Neural crest cell (in vitro differentiated cells): ENCODE results near the gene ITPRIPL1. TPM values are rescaled to one million over a fixed set of nuclear protein-coding genes. Genes with fewer than 3 reads are reported as not detected.

Source experiments
- DNase-seq: peaks from one replicate; pipeline ENCODE4 v3.0.0; 2021; ENCODE audit warnings: low read depth, mixed read lengths, low spot score
- H3K27ac Mint-ChIP-seq: one replicate; pipeline ENCODE4 v1.8.0; 2021; ENCODE audit warnings: mild to moderate bottlenecking, mixed read lengths; ENCODE audit not compliant: unreplicated experiment
- H3K27me3 Mint-ChIP-seq: 2 replicates; pipeline ENCODE4 v1.8.0; 2021; ENCODE audit warnings: low read depth, mild to moderate bottlenecking, mixed read lengths
- H3K36me3 Mint-ChIP-seq: 2 replicates; pipeline ENCODE4 v1.8.0; 2021; ENCODE audit warnings: low read depth, mild to moderate bottlenecking, mixed read lengths
- H3K4me1 Mint-ChIP-seq: 2 replicates; pipeline ENCODE4 v1.8.0; 2021; ENCODE audit warnings: mixed read lengths
- H3K4me3 Mint-ChIP-seq: one replicate; pipeline ENCODE4 v1.8.0; 2021; ENCODE audit warnings: mild to moderate bottlenecking, mixed read lengths
- H3K9me3 Mint-ChIP-seq: 2 replicates; pipeline ENCODE4 v1.8.0; 2021; ENCODE audit warnings: mixed read lengths
- CTCF ChIP-seq: fragments of 200-600 bp; sonication (generic); conservative IDR thresholded peaks from 2 replicates; pipeline ENCODE4 v1.5.0; 2021; ENCODE audit warnings: antibody characterized with exemption, mild to moderate bottlenecking
- total RNA-seq: library from RNA; stranded (reverse); gene quantifications from 2 replicates; pipeline ENCODE4 v1.2.1, GENCODE V29; 2021

Gene ITPRIPL1
- total RNA-seq, 1 donor from 2014 or later = 24.2 TPM

GRCh38 chr2:96354492-96354891 lies 29.4 kb downstream of the ITPRIPL1 start:
- Mint-ChIP-seq H3K36me3 (peaks cover 22% of the 10 kb centered on the region), H3K4me3 (no peak overlapping the region), H3K9me3 (no peaks in the 10 kb centered on the region), H3K27ac (no peak overlapping the region), H3K4me1 (no peaks in the 10 kb centered on the region), H3K27me3 (no peaks in the 10 kb centered on the region)
- no peak for DNase-seq
- TF ChIP-seq CTCF = no peak

- DNase-seq = no peak
Observed at GRCh38 chr2:96356889-96357288, 31.8 kb downstream of the ITPRIPL1 start.

GRCh38 chr2:96359310-96359709 lies 34.2 kb downstream of the ITPRIPL1 start:
- Mint-ChIP-seq H3K27ac (no peak overlapping the region), H3K9me3 (no peaks in the 10 kb centered on the region), H3K4me1 (no peaks in the 10 kb centered on the region), H3K4me3 (no peak overlapping the region), H3K36me3 (peaks cover 20% of the 10 kb centered on the region), H3K27me3 (no peaks in the 10 kb centered on the region)
- no peak for DNase-seq
- TF ChIP-seq CTCF = no peak

More at GRCh38 chr2:96356889-96357288, 31.8 kb downstream of the ITPRIPL1 start:
- no peak for TF ChIP-seq CTCF
- Mint-ChIP-seq H3K4me3 (no peak overlapping the region), H3K9me3 (no peaks in the 10 kb centered on the region), H3K4me1 (no peaks in the 10 kb centered on the region), H3K27ac (no peak overlapping the region), H3K36me3 (peaks cover 12% of the 10 kb centered on the region), H3K27me3 (no peaks in the 10 kb centered on the region)

- H3K4me1 Mint-ChIP-seq = no peaks in the 10 kb centered on the region
- H3K36me3 Mint-ChIP-seq = peaks cover 15% of the 10 kb centered on the region
- no peak overlapping the region for H3K27ac Mint-ChIP-seq
- no peaks in the 10 kb centered on the region for H3K27me3 Mint-ChIP-seq
- TF ChIP-seq CTCF = no peak
- H3K4me3 Mint-ChIP-seq = no peak overlapping the region
- H3K9me3 Mint-ChIP-seq = no peaks in the 10 kb centered on the region
- DNase-seq = no peak
Observed at GRCh38 chr2:96359866-96360265, 34.7 kb downstream of the ITPRIPL1 start.

GRCh38 chr2:96361751-96362150 lies 36.6 kb downstream of the ITPRIPL1 start:
- no peaks in the 10 kb centered on the region for H3K4me1 Mint-ChIP-seq
- no peak for TF ChIP-seq CTCF
- no peaks in the 10 kb centered on the region for H3K9me3 Mint-ChIP-seq
- peaks cover 21% of the 10 kb centered on the region for H3K36me3 Mint-ChIP-seq
- no peak for DNase-seq
- H3K4me3 Mint-ChIP-seq = no peak overlapping the region
- H3K27ac Mint-ChIP-seq = no peak overlapping the region
- no peaks in the 10 kb centered on the region for H3K27me3 Mint-ChIP-seq

- Mint-ChIP-seq H3K27me3 (no peaks in the 10 kb centered on the region), H3K36me3 (peaks cover 40% of the 10 kb centered on the region), H3K9me3 (no peaks in the 10 kb centered on the region), H3K27ac (no peak overlapping the region), H3K4me1 (no peaks in the 10 kb centered on the region), H3K4me3 (no peak overlapping the region)
- DNase-seq = no peak
- TF ChIP-seq CTCF = no peak
Observed at GRCh38 chr2:96369186-96369585, 44.1 kb downstream of the ITPRIPL1 start.
